Bronchial epithelial cell (primary cell): ENCODE data around the gene RGS6. TPM values are rescaled to one million over a fixed set of nuclear protein-coding genes. Genes with fewer than 3 reads are reported as not detected.

Experiments
- DNase-seq: peaks from one replicate; pipeline ENCODE4 v3.0.0-alpha.2; 2010; ENCODE audit warnings: low read depth
- FAIRE-seq: peaks from 2 replicates; lab custom pipeline; 2011; peaks lifted over from hg19 to GRCh38; lab: Jason Lieb, UNC
- H3K27me3 ChIP-seq: 2 replicates; pipeline ENCODE4 v1.5.1; 2011; ENCODE audit warnings: low read length; ENCODE audit not compliant: control insufficient read depth, insufficient read depth
- H3K36me3 ChIP-seq: 2 replicates; pipeline ENCODE4 v1.5.1; 2011; ENCODE audit warnings: low read length; ENCODE audit not compliant: control insufficient read depth, insufficient read depth
- H3K4me3 ChIP-seq: 2 replicates; pipeline ENCODE4 v1.5.1; 2011; ENCODE audit warnings: mild to moderate bottlenecking, low read depth, low read length, control low read depth
- CTCF ChIP-seq: IDR thresholded peaks from 2 replicates; pipeline ENCODE4 v1.5.1; 2011; ENCODE audit warnings: mild to moderate bottlenecking, moderate library complexity, low read length, control low read depth, inconsistent platforms; ENCODE audit not compliant: insufficient read depth, severe bottlenecking
- total RNA-seq: library from RNA; depleted of rRNA; stranded (reverse); fragments of >200 nt; gene quantifications from 2 replicates; pipeline ENCODE4 v1.2.1, GENCODE V29; 2014

RGS6 gene
- total RNA-seq, 1 donor from 2014 or later = not detected

GRCh38 chr14:72237722-72238666, 305.8 kb downstream of the RGS6 start:
- DNase-seq (no peak), FAIRE-seq (no peak)
- TF ChIP-seq CTCF = no peak
- H3K4me3 ChIP-seq = no peak overlapping the region
- H3K27me3 ChIP-seq = no peaks in the 10 kb centered on the region
- H3K36me3 ChIP-seq = no peaks in the 10 kb centered on the region

GRCh38 chr14:72243309-72244293, 311.4 kb downstream of the RGS6 start:
- no peak for TF ChIP-seq CTCF
- Histone ChIP-seq H3K36me3 (no peaks in the 10 kb centered on the region), H3K27me3 (no peaks in the 10 kb centered on the region), H3K4me3 (no peak overlapping the region)
- DNase-seq (no peak), FAIRE-seq (no peak)

GRCh38 chr14:72247896-72248465, 315.8 kb downstream of the RGS6 start:
- Histone ChIP-seq H3K36me3 (no peaks in the 10 kb centered on the region), H3K4me3 (no peak overlapping the region), H3K27me3 (no peaks in the 10 kb centered on the region)
- DNase-seq = no peak
- no peak for FAIRE-seq
- no peak for TF ChIP-seq CTCF

GRCh38 chr14:72253503-72253902, 321.3 kb downstream of the RGS6 start:
- TF ChIP-seq CTCF = no peak
- no peak for DNase-seq
- FAIRE-seq = no peak
- Histone ChIP-seq H3K36me3 (no peaks in the 10 kb centered on the region), H3K27me3 (no peaks in the 10 kb centered on the region), H3K4me3 (no peak overlapping the region)

GRCh38 chr14:72254202-72254936, 322.1 kb downstream of the RGS6 start:
- DNase-seq (no peak), FAIRE-seq (no peak)
- no peak overlapping the region for H3K4me3 ChIP-seq
- H3K36me3 ChIP-seq = no peaks in the 10 kb centered on the region
- H3K27me3 ChIP-seq = no peaks in the 10 kb centered on the region
- no peak for TF ChIP-seq CTCF
